Measurements from ENCODE around the gene RPS15.

Gene RPS15

GRCh38 chr19:1455336-1456120 is 17.3 kb downstream of the RPS15 start:
- H3K9ac ChIP-seq (ENCODE audit: low read length) = no peak overlapping the region
- H3K4me1 ChIP-seq (ENCODE audit: control insufficient read depth, insufficient read depth, low read length) = peaks cover 32% of the 10 kb centered on the region
- H3K36me3 ChIP-seq (ENCODE audit: control insufficient read depth, insufficient read depth, low read length) = no peaks in the 10 kb centered on the region
- no peak overlapping the region for H3K4me3 ChIP-seq (ENCODE audit: low read length)
- H3K27me3 ChIP-seq (ENCODE audit: control insufficient read depth, insufficient read depth, low read length) = peaks cover 79% of the 10 kb centered on the region
- H3K9me3 ChIP-seq (ENCODE audit: control insufficient read depth, low read length) = no peaks in the 10 kb centered on the region

DNA sequence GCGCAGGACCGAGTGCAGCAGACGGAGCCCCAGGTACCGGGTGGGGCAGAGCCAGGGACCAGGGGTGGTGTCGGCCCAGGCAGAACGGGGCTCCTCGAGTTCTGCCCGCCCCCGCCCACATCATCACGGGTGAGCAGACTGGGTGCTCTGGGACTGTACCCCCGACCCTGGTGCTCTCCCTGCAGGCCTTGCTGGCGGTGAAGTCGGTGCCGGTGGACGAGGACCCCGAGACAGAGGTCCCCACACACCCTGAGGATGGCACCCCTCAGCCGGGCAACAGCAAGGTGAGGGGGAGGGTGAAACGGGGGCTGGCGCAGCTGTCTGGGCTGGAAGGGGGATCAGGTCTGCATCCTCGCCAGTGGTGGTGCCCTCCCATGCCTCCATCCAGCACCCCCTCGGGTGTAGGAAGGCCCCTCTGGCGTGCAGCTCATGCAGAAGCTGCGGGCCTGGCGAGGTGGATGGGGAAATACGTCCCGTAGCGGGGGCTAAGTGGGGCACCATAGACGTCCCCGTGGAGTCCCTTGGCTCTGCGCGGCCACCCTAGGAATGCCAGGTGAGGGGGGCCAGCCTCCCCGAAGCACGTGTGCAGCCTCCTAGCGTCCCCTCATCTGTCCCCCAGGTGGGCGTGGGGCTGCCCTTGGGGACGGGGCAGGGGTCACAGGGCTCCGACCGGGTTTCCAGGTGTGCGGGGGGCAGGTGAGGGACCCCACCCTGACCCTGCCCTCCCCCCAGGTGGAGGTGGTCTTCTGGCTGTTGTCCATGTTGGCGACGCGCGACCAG is 18.1 kb downstream of the RPS15 start:
- peaks cover 71% of the 10 kb centered on the region for H3K27me3 ChIP-seq (ENCODE audit: control insufficient read depth, insufficient read depth, low read length)
- H3K9me3 ChIP-seq (ENCODE audit: control insufficient read depth, low read length) = no peaks in the 10 kb centered on the region
- no peak overlapping the region for H3K9ac ChIP-seq (ENCODE audit: low read length)
- H3K4me1 ChIP-seq (ENCODE audit: control insufficient read depth, insufficient read depth, low read length) = peaks cover 32% of the 10 kb centered on the region
- H3K4me3 ChIP-seq (ENCODE audit: low read length) = no peak overlapping the region
- no peaks in the 10 kb centered on the region for H3K36me3 ChIP-seq (ENCODE audit: control insufficient read depth, insufficient read depth, low read length)

GRCh38 chr19:1457031-1457739 is 19.0 kb downstream of the RPS15 start:
- Histone ChIP-seq H3K27me3 (ENCODE audit: control insufficient read depth, insufficient read depth, low read length) (peaks cover 62% of the 10 kb centered on the region), H3K4me3 (ENCODE audit: low read length) (no peak overlapping the region), H3K36me3 (ENCODE audit: control insufficient read depth, insufficient read depth, low read length) (no peaks in the 10 kb centered on the region)

GRCh38 chr19:1457892-1458291 is 19.7 kb downstream of the RPS15 start:
- H3K27me3 ChIP-seq (ENCODE audit: control insufficient read depth, insufficient read depth, low read length) = peaks cover 55% of the 10 kb centered on the region
- no peak overlapping the region for H3K9ac ChIP-seq (ENCODE audit: low read length)
- no peaks in the 10 kb centered on the region for H3K36me3 ChIP-seq (ENCODE audit: control insufficient read depth, insufficient read depth, low read length)
- H3K4me1 ChIP-seq (ENCODE audit: control insufficient read depth, insufficient read depth, low read length) = peaks cover 32% of the 10 kb centered on the region
- no peak overlapping the region for H3K4me3 ChIP-seq (ENCODE audit: low read length)
- no peaks in the 10 kb centered on the region for H3K9me3 ChIP-seq (ENCODE audit: control insufficient read depth, low read length)

More at GRCh38 chr19:1457031-1457739, 19.0 kb downstream of the RPS15 start:
- Histone ChIP-seq H3K9me3 (ENCODE audit: control insufficient read depth, low read length) (no peaks in the 10 kb centered on the region), H3K9ac (ENCODE audit: low read length) (no peak overlapping the region), H3K4me1 (ENCODE audit: control insufficient read depth, insufficient read depth, low read length) (peaks cover 32% of the 10 kb centered on the region)

GRCh38 chr19:1459479-1459878 is 21.3 kb downstream of the RPS15 start:
- no peak overlapping the region for H3K9ac ChIP-seq (ENCODE audit: low read length)
- H3K4me1 ChIP-seq (ENCODE audit: control insufficient read depth, insufficient read depth, low read length) = peaks cover 26% of the 10 kb centered on the region
- H3K27me3 ChIP-seq (ENCODE audit: control insufficient read depth, insufficient read depth, low read length) = peaks cover 40% of the 10 kb centered on the region
- H3K9me3 ChIP-seq (ENCODE audit: control insufficient read depth, low read length) = no peaks in the 10 kb centered on the region
- H3K36me3 ChIP-seq (ENCODE audit: control insufficient read depth, insufficient read depth, low read length) = no peaks in the 10 kb centered on the region
- H3K4me3 ChIP-seq (ENCODE audit: low read length) = no peak overlapping the region

- H3K36me3 ChIP-seq (ENCODE audit: control insufficient read depth, insufficient read depth, low read length) = no peaks in the 10 kb centered on the region
- no peak overlapping the region for H3K9ac ChIP-seq (ENCODE audit: low read length)
- H3K4me3 ChIP-seq (ENCODE audit: low read length) = no peak overlapping the region
- no peaks in the 10 kb centered on the region for H3K9me3 ChIP-seq (ENCODE audit: control insufficient read depth, low read length)
- H3K4me1 ChIP-seq (ENCODE audit: control insufficient read depth, insufficient read depth, low read length) = peaks cover 21% of the 10 kb centered on the region
- peaks cover 40% of the 10 kb centered on the region for H3K27me3 ChIP-seq (ENCODE audit: control insufficient read depth, insufficient read depth, low read length)
Measured at GRCh38 chr19:1460033-1460995, 22.1 kb downstream of the RPS15 start.

- Histone ChIP-seq H3K9me3 (ENCODE audit: control insufficient read depth, low read length) (no peaks in the 10 kb centered on the region), H3K9ac (ENCODE audit: low read length) (no peak overlapping the region), H3K4me3 (ENCODE audit: low read length) (no peak overlapping the region), H3K27me3 (ENCODE audit: control insufficient read depth, insufficient read depth, low read length) (peaks cover 40% of the 10 kb centered on the region), H3K4me1 (ENCODE audit: control insufficient read depth, insufficient read depth, low read length) (peaks cover 19% of the 10 kb centered on the region), H3K36me3 (ENCODE audit: control insufficient read depth, insufficient read depth, low read length) (no peaks in the 10 kb centered on the region)
Measured at GRCh38 chr19:1461862-1462261, 23.7 kb downstream of the RPS15 start.

DNA sequence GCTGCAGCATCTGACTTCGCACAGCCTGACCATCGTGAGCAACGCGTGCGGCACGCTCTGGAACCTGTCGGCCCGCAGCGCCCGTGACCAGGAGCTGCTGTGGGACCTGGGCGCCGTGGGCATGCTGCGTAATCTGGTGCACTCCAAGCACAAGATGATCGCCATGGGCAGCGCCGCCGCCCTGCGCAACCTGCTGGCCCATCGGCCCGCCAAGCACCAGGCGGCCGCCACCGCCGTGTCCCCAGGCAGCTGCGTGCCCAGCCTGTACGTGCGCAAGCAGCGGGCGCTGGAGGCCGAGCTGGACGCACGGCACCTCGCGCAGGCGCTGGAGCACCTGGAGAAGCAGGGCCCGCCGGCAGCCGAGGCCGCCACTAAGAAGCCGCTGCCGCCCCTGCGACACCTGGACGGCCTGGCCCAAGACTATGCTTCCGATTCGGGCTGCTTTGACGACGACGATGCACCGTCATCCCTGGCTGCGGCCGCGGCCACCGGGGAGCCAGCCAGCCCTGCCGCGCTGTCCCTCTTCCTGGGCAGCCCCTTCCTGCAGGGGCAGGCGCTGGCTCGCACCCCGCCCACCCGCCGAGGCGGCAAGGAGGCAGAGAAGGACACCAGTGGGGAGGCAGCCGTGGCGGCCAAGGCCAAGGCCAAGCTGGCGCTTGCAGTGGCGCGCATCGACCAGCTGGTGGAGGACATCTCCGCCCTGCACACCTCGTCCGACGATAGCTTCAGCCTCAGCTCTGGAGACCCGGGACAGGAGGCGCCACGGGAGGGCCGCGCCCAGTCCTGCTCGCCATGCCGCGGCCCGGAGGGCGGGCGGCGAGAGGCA is 27.2 kb downstream of the RPS15 start:
- H3K4me1 ChIP-seq (ENCODE audit: control insufficient read depth, insufficient read depth, low read length) = peaks cover 32% of the 10 kb centered on the region
- no peaks in the 10 kb centered on the region for H3K9me3 ChIP-seq (ENCODE audit: control insufficient read depth, low read length)
- peaks cover 48% of the 10 kb centered on the region for H3K27me3 ChIP-seq (ENCODE audit: control insufficient read depth, insufficient read depth, low read length)
- H3K9ac ChIP-seq (ENCODE audit: low read length) = no peak overlapping the region
- H3K4me3 ChIP-seq (ENCODE audit: low read length) = no peak overlapping the region
- no peaks in the 10 kb centered on the region for H3K36me3 ChIP-seq (ENCODE audit: control insufficient read depth, insufficient read depth, low read length)

- H3K9ac ChIP-seq (ENCODE audit: low read length) = no peak overlapping the region
- no peak overlapping the region for H3K4me3 ChIP-seq (ENCODE audit: low read length)
- peaks cover 39% of the 10 kb centered on the region for H3K4me1 ChIP-seq (ENCODE audit: control insufficient read depth, insufficient read depth, low read length)
- H3K9me3 ChIP-seq (ENCODE audit: control insufficient read depth, low read length) = no peaks in the 10 kb centered on the region
- H3K36me3 ChIP-seq (ENCODE audit: control insufficient read depth, insufficient read depth, low read length) = no peaks in the 10 kb centered on the region
- H3K27me3 ChIP-seq (ENCODE audit: control insufficient read depth, insufficient read depth, low read length) = peaks cover 55% of the 10 kb centered on the region
Measured at GRCh38 chr19:1466018-1466460, 27.8 kb downstream of the RPS15 start.

DNA sequence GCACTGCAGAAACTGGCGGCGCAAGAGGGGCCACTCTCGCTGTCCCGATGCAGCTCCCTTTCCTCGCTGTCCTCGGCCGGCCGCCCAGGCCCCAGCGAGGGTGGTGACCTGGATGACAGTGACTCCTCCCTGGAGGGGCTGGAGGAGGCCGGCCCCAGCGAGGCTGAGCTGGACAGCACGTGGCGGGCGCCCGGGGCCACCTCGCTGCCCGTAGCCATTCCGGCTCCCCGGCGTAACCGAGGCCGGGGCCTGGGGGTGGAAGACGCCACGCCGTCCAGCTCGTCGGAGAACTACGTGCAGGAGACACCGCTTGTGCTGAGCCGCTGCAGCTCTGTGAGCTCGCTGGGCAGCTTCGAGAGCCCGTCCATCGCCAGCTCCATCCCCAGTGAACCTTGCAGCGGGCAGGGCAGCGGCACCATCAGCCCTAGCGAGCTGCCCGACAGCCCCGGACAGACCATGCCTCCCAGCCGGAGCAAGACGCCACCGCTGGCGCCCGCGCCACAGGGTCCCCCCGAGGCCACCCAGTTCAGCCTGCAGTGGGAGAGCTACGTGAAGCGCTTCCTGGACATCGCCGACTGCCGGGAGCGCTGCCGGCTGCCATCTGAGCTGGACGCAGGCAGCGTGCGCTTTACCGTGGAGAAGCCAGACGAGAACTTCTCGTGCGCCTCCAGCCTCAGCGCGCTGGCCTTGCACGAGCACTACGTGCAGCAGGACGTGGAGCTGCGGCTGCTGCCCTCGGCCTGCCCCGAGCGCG is 28.4 kb downstream of the RPS15 start:
- Histone ChIP-seq H3K36me3 (ENCODE audit: control insufficient read depth, insufficient read depth, low read length) (no peaks in the 10 kb centered on the region), H3K9ac (ENCODE audit: low read length) (no peak overlapping the region), H3K27me3 (ENCODE audit: control insufficient read depth, insufficient read depth, low read length) (peaks cover 61% of the 10 kb centered on the region), H3K4me1 (ENCODE audit: control insufficient read depth, insufficient read depth, low read length) (peaks cover 45% of the 10 kb centered on the region), H3K4me3 (ENCODE audit: low read length) (no peak overlapping the region), H3K9me3 (ENCODE audit: control insufficient read depth, low read length) (no peaks in the 10 kb centered on the region)

Data from mucosa of stomach (tissue), 1 donor.